ENCODE measurements around the gene SLC26A11.
"Not testable (repeated sequence)": the region's sequence is repeated elsewhere in the genome, so short reads cannot be mapped to it uniquely, and the experiment has no call there.

DNA sequence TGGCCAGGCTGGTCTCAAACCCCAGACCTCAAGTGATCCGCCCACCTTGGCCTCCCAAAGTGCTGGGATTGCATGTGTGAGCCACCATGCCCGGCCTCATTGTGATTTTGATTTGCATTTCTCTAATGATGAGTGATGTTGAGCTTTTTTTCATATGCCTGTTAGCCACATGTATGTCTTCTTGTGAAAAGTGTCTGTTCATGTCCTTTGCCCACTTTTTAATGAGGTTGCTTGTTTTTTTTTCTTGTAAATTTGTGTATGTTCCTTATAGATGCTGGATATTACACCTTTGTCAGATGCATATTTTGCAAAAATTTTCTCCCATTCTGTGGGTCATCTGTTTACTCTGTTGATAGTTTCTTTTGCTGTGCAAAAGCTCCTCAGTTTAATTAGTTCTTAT is 80.5 kb downstream of the SLC26A11 start:
- TF ChIP-seq, protein P1, sequence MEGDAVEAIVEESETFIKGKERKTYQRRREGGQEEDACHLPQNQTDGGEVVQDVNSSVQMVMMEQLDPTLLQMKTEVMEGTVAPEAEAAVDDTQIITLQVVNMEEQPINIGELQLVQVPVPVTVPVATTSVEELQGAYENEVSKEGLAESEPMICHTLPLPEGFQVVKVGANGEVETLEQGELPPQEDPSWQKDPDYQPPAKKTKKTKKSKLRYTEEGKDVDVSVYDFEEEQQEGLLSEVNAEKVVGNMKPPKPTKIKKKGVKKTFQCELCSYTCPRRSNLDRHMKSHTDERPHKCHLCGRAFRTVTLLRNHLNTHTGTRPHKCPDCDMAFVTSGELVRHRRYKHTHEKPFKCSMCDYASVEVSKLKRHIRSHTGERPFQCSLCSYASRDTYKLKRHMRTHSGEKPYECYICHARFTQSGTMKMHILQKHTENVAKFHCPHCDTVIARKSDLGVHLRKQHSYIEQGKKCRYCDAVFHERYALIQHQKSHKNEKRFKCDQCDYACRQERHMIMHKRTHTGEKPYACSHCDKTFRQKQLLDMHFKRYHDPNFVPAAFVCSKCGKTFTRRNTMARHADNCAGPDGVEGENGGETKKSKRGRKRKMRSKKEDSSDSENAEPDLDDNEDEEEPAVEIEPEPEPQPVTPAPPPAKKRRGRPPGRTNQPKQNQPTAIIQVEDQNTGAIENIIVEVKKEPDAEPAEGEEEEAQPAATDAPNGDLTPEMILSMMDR (IDR thresholded peaks at IDR 0.05), result not testable (repeated sequence)
- not testable (repeated sequence) for TF ChIP-seq POLR2A (IDR thresholded peaks at IDR 0.05)
